ENCODE measurements around the gene MTF2. TPM values are rescaled to one million over a fixed set of nuclear protein-coding genes. Genes with fewer than 3 reads are reported as not detected.

The MTF2 gene
- polyA plus RNA-seq, 1 donor (not counting 4 experiments of a cell fraction or from before 2014, with no cell fraction given), result 24.8 TPM

GRCh38 chr1:93143769-93144168, 64.7 kb downstream of the MTF2 start:
- Histone ChIP-seq H3K4me1 (ENCODE audit: control insufficient read depth, extremely low read depth, insufficient read depth, low read length) (peaks cover 12% of the 10 kb centered on the region), H3K79me2 (ENCODE audit: control insufficient read depth, insufficient read depth, low read length) (no peaks in the 10 kb centered on the region)

GRCh38 chr1:93148001-93148400, 68.9 kb downstream of the MTF2 start:
- no peak overlapping the region for H3K27ac ChIP-seq (ENCODE audit: control insufficient read depth, insufficient read depth, low read length)
- peaks cover 4% of the 10 kb centered on the region for H3K4me1 ChIP-seq (ENCODE audit: control insufficient read depth, extremely low read depth, insufficient read depth, low read length)
- no peak overlapping the region for H2AFZ ChIP-seq (ENCODE audit: control insufficient read depth, low read length)
- FAIRE-seq (no peak), DNase-seq (ENCODE audit: low read depth, low spot score) (no peak)
- H4K20me1 ChIP-seq (ENCODE audit: control insufficient read depth, extremely low read depth, insufficient read depth, low read length), result no peaks in the 10 kb centered on the region
- TF ChIP-seq, protein P1, sequence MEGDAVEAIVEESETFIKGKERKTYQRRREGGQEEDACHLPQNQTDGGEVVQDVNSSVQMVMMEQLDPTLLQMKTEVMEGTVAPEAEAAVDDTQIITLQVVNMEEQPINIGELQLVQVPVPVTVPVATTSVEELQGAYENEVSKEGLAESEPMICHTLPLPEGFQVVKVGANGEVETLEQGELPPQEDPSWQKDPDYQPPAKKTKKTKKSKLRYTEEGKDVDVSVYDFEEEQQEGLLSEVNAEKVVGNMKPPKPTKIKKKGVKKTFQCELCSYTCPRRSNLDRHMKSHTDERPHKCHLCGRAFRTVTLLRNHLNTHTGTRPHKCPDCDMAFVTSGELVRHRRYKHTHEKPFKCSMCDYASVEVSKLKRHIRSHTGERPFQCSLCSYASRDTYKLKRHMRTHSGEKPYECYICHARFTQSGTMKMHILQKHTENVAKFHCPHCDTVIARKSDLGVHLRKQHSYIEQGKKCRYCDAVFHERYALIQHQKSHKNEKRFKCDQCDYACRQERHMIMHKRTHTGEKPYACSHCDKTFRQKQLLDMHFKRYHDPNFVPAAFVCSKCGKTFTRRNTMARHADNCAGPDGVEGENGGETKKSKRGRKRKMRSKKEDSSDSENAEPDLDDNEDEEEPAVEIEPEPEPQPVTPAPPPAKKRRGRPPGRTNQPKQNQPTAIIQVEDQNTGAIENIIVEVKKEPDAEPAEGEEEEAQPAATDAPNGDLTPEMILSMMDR (optimal IDR thresholded peaks at IDR 0.05 in 1 of 3, IDR thresholded peaks at IDR 0.05 in 1 of 3, conservative IDR thresholded peaks at IDR 0.05 in 1 of 3; ENCODE audit: extremely low read depth in 1 of 3, insufficient read depth in 2 of 3, low read length in 3 of 3), result no peak
- no peak for TF ChIP-seq EZH2 (IDR thresholded peaks at IDR 0.05; ENCODE audit: low read length)
- H3K9me1 ChIP-seq (ENCODE audit: control insufficient read depth, extremely low read depth, insufficient read depth, low read length), result no peaks in the 10 kb centered on the region
- no peaks in the 10 kb centered on the region for H3K27me3 ChIP-seq (ENCODE audit: control insufficient read depth, extremely low read depth, insufficient read depth, low read length)
- no peaks in the 10 kb centered on the region for H3K9me3 ChIP-seq (ENCODE audit: control insufficient read depth, low read depth, low read length)
- no peak overlapping the region for H3K4me3 ChIP-seq (ENCODE audit: control insufficient read depth in 2 of 3, extremely low read depth in 1 of 3, insufficient read depth in 2 of 3, low read depth in 1 of 3, low read length in 3 of 3)
- no peak overlapping the region for H3K9ac ChIP-seq (ENCODE audit: control insufficient read depth, extremely low read depth, insufficient read depth, low read length)
- H3K36me3 ChIP-seq (ENCODE audit: control insufficient read depth in 2 of 2, extremely low read depth in 1 of 2, insufficient read depth in 2 of 2, low read length in 2 of 2), result peaks cover 7 to 13% of the 10 kb centered on the region in 2 experiments
- no peaks in the 10 kb centered on the region for H3K79me2 ChIP-seq (ENCODE audit: control insufficient read depth, insufficient read depth, low read length)
- H3K4me2 ChIP-seq (ENCODE audit: control insufficient read depth, extremely low read depth, insufficient read depth, low read depth, low read length), result no peak overlapping the region
- dilution Hi-C loops (cut with MboI; ENCODE audit: extremely low pct_ligation_motif_present, low sequenced_read_pairs), result no loop called here

More at GRCh38 chr1:93143769-93144168, 64.7 kb downstream of the MTF2 start:
- Histone ChIP-seq H3K4me3 (ENCODE audit: control insufficient read depth in 2 of 3, extremely low read depth in 1 of 3, insufficient read depth in 2 of 3, low read depth in 1 of 3, low read length in 3 of 3) (no peak overlapping the region), H3K27ac (ENCODE audit: control insufficient read depth, insufficient read depth, low read length) (no peak overlapping the region), H3K27me3 (ENCODE audit: control insufficient read depth, extremely low read depth, insufficient read depth, low read length) (no peaks in the 10 kb centered on the region), H2AFZ (ENCODE audit: control insufficient read depth, low read length) (no peak overlapping the region), H3K36me3 (ENCODE audit: control insufficient read depth in 2 of 2, extremely low read depth in 1 of 2, insufficient read depth in 2 of 2, low read length in 2 of 2) (peaks cover 2 to 6% of the 10 kb centered on the region in 2 experiments), H3K4me2 (ENCODE audit: control insufficient read depth, extremely low read depth, insufficient read depth, low read depth, low read length) (no peak overlapping the region), H3K9me3 (ENCODE audit: control insufficient read depth, low read depth, low read length) (no peaks in the 10 kb centered on the region), H4K20me1 (ENCODE audit: control insufficient read depth, extremely low read depth, insufficient read depth, low read length) (no peaks in the 10 kb centered on the region), H3K9ac (ENCODE audit: control insufficient read depth, extremely low read depth, insufficient read depth, low read length) (no peak overlapping the region), H3K9me1 (ENCODE audit: control insufficient read depth, extremely low read depth, insufficient read depth, low read length) (no peaks in the 10 kb centered on the region)
- DNase-seq (ENCODE audit: low read depth, low spot score), result no peak
- dilution Hi-C loops (cut with MboI; ENCODE audit: extremely low pct_ligation_motif_present, low sequenced_read_pairs), result no loop called here
- FAIRE-seq, result no peak
- TF ChIP-seq, protein P1 (optimal IDR thresholded peaks at IDR 0.05 in 1 of 3, IDR thresholded peaks at IDR 0.05 in 1 of 3, conservative IDR thresholded peaks at IDR 0.05 in 1 of 3; ENCODE audit: extremely low read depth in 1 of 3, insufficient read depth in 2 of 3, low read length in 3 of 3), result no peak
- TF ChIP-seq EZH2 (IDR thresholded peaks at IDR 0.05; ENCODE audit: low read length), result no peak

Measured in keratinocyte (primary cell).